Common myeloid progenitor, CD34-positive (primary cell): ENCODE data around the gene ZFPL1.
A peak's percentile ranks its signal among the peaks of the same experiment; 100 is the strongest.

Experiments
- CTCF ChIA-PET: fragments of 350-600 bp; sonication (Branson Sonifier 250); formaldehyde crosslinking; loops from one replicate; lab custom pipeline; 2021; ENCODE audit warnings: antibody characterized with exemption; lab: Charles Lee
- POLR2A ChIA-PET: fragments of 350-600 bp; sonication (Branson Sonifier 250); formaldehyde crosslinking; loops from one replicate; lab custom pipeline; 2021; ENCODE audit warnings: antibody characterized with exemption; lab: Charles Lee
- DNase-seq, 3 donors: peaks; one replicate each; pipeline versions ENCODE4 v3.0.0 to v3.0.0-alpha.2; 2013
- H3K27ac ChIP-seq, 2 experiments: 1 replicate in 1 of 2; 2 replicates in 1 of 2; pipeline ENCODE4 v1.7.0; 2013; ENCODE audit warnings: inconsistent platforms in 2 of 2, low read length in 2 of 2, mild to moderate bottlenecking in 2 of 2, low read depth in 1 of 2, moderate library complexity in 1 of 2; ENCODE audit not compliant: severe bottlenecking in 2 of 2, insufficient read depth in 1 of 2, poor library complexity in 1 of 2
- H3K27me3 ChIP-seq, 5 experiments: replicated peaks in 2 of 5; 1 replicate in 3 of 5; 2 replicates in 2 of 5; pipeline versions ENCODE4 v1.6.1 to v1.7.0; 2013; ENCODE audit warnings: low read length in 4 of 5, mild to moderate bottlenecking in 2 of 5, moderate library complexity in 2 of 5, inconsistent platforms in 1 of 5; ENCODE audit not compliant: insufficient read depth in 5 of 5, control insufficient read depth in 4 of 5
- H3K36me3 ChIP-seq, 4 experiments: 1 replicate in 2 of 4; 2 replicates in 2 of 4; pipeline versions ENCODE4 v1.6.1 to v1.7.0; 2013; ENCODE audit warnings: low read length in 3 of 4, control low read depth in 1 of 4, mild to moderate bottlenecking in 1 of 4; ENCODE audit not compliant: control insufficient read depth in 4 of 4, insufficient read depth in 4 of 4
- H3K4me1 ChIP-seq, 4 experiments: 1 replicate in 3 of 4; 2 replicates in 1 of 4; pipeline versions ENCODE4 v1.6.1 to v1.7.1; 2013; ENCODE audit warnings: low read length in 3 of 4, mild to moderate bottlenecking in 3 of 4, control low read depth in 1 of 4, inconsistent platforms in 1 of 4, moderate library complexity in 1 of 4; ENCODE audit not compliant: control insufficient read depth in 4 of 4, insufficient read depth in 4 of 4; ENCODE audit errors: control extremely low read depth in 1 of 4
- H3K4me3 ChIP-seq, 7 experiments: 1 replicate in 4 of 7; 2 replicates in 3 of 7; pipeline versions ENCODE4 v1.5.1 to v1.7.0; 2013; ENCODE audit warnings: mild to moderate bottlenecking in 7 of 7, low read length in 6 of 7, moderate library complexity in 6 of 7, inconsistent platforms in 2 of 7, low read depth in 2 of 7, control low read depth in 1 of 7; ENCODE audit not compliant: insufficient read depth in 4 of 7, control insufficient read depth in 1 of 7; ENCODE audit errors: extremely low read depth in 1 of 7
- H3K9me3 ChIP-seq, 5 experiments: 1 replicate in 4 of 5; 2 replicates in 1 of 5; pipeline versions ENCODE4 v1.6.1 to v1.7.1; 2013; ENCODE audit warnings: low read length in 4 of 5, mild to moderate bottlenecking in 2 of 5, inconsistent platforms in 1 of 5, low read depth in 1 of 5, moderate library complexity in 1 of 5; ENCODE audit not compliant: control insufficient read depth in 4 of 5, insufficient read depth in 2 of 5; ENCODE audit errors: control extremely low read depth in 1 of 5
- WGBS: methylation state at CpG from one replicate; pipeline ENCODE4 v1.1.5; 2013; ENCODE audit not compliant: insufficient coverage; 5-methylcytosine and 5-hydroxymethylcytosine counted together

The ZFPL1 gene

DNA sequence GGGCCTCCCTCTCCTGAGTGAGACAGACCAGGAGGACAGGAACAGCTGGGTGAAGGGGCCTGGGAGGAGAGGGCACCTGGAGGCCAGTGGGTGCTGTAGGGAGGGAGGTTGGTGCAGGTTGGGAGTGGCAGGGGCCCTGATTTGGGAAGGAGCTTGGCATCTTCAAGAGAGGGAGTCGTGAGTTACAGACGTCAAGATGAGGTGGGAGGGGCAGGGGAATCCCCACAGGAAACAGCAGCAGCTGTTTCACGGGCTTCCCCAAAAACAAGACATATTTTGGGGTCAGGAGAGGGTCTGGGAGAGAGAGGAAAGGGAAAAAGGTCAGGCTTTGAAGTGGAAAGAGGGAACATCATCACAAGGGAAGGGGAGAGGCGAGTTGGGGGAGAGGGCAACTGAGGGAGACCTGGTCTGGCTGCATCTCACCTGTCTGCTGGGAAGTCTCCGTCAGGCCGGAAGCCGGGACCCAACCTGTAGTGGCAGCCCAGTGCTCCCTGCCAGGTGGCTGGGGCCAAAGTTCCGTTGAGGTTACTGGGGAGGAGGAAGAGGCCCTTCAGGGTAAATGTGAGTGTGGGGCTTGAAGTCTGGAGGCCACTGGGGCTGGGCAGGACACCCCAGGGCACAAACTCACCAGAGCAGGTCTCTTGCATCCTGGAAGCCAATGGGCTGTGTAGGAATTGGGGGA is 30.1 kb upstream of the ZFPL1 start:
- WGBS: 0% methylated on average over 4 of the region's 8 CpGs
- H3K4me1 ChIP-seq: peaks cover 0 to 18% (median 17%) of the 10 kb centered on the region in 4 experiments
- no peak overlapping the region for H3K27ac ChIP-seq
- H3K27me3 ChIP-seq: no peaks in the 10 kb centered on the region
- CTCF ChIA-PET: interaction anchor here (1.0 kb wide), 1 partner anchor 8 kb away, joined by 4 read pairs; no protein-coding TSS in a partner anchor
- peak in 2 of 3 donors; percentile 70 to 77 for DNase-seq
- H3K4me3 ChIP-seq: peak overlapping the region in 2 of 7 experiments; percentile 11 to 32
- POLR2A ChIA-PET: no interaction called here
- no peaks in the 10 kb centered on the region for H3K36me3 ChIP-seq
- H3K9me3 ChIP-seq: no peaks in the 10 kb centered on the region

DNA sequence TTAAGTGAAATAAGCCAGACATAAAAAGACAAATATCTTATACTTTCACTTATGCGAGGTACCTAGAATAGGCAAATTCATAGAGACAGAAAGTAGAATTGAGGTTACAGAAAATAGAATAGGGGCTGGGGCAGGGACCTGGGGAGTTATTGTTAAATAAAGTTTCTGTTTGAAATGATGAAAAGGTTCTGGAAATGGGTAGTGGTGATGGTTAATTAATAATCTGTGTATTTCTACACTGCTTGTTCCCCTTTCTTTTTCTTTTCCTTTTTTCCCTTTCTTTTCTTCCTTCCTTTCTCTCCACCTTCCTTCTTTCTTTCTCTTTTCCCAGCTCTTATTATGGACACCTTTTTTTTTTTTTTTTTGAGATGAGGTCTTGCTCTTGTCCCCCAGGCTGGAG is 28.5 kb upstream of the ZFPL1 start:
- POLR2A ChIA-PET: no interaction called here
- Histone ChIP-seq H3K27ac (no peak overlapping the region), H3K9me3 (no peaks in the 10 kb centered on the region), H3K36me3 (no peaks in the 10 kb centered on the region), H3K4me3 (no peak overlapping the region), H3K4me1 (peaks cover 0 to 19% (median 18%) of the 10 kb centered on the region in 4 experiments), H3K27me3 (no peaks in the 10 kb centered on the region)
- DNase-seq: no peak
- CTCF ChIA-PET: interaction anchor here (1.1 kb wide), 1 partner anchor 16 kb away, joined by 3 read pairs; no protein-coding TSS in a partner anchor
- WGBS: no CpG with 5 or more reads among the region's 1 CpG

DNA sequence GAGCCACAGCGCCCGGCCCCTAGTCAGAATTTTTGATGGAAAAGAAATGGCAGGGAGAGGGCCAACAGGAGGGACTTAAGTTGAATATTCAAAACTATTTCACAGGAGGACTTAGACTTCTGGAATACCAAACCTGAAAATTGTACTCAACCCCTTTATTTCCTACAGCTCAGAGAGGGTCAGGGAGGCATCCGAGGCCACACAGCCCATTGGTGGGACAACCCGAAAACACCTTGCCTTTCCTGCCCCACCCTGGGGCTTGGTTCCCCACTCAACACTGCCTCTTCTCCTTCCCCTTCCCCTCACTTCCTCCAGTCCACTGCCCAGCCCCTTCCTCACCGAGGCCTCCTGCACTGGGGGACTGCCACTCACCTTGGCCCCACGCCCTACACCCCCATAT is 27.0 kb upstream of the ZFPL1 start:
- Histone ChIP-seq H3K27me3 (no peaks in the 10 kb centered on the region), H3K27ac (no peak overlapping the region), H3K4me3 (no peak overlapping the region), H3K9me3 (no peaks in the 10 kb centered on the region), H3K36me3 (no peaks in the 10 kb centered on the region), H3K4me1 (peaks cover 0 to 19% (median 18%) of the 10 kb centered on the region in 4 experiments)
- ChIA-PET POLR2A (interaction anchor here (0.7 kb wide), 1 partner anchor 12 kb away, joined by 4 read pairs; no protein-coding TSS in a partner anchor), CTCF (interaction anchor here (1.2 to 2.0 kb wide), 4 partner anchors 9 to 60 kb away, joined by 3 to 4 read pairs (median 4); partner anchors contain the start of gene BATF2)
- 100% methylated on average over 2 of the region's 6 CpGs for WGBS
- no peak for DNase-seq

DNA sequence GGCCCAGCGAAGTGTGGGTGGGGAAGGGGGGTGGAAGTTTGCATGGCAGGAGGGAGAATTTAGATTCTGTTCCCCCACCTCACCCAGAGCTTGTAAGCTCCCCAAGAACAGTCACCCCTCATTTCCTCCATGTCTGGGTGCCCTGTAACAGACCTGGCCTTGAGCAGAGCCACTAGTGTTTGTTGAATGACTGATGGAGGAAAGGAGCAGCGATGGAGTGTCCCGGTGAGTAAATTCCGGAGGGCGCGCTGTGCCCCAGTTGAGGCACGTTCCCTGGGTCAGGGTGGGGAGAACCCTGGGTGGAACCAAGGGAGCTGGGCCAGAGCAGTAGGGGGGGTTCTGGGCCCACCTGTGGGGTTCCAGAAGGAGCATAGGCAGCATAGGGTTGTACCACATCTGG is 26.5 kb upstream of the ZFPL1 start:
- ChIA-PET POLR2A (interaction anchor here (0.7 kb wide), 1 partner anchor 12 kb away, joined by 4 read pairs; no protein-coding TSS in a partner anchor), CTCF (interaction anchor here (1.2 to 2.0 kb wide), 4 partner anchors 9 to 61 kb away, joined by 3 to 4 read pairs (median 4); partner anchors contain the start of gene BATF2)
- Histone ChIP-seq H3K4me3 (no peak overlapping the region), H3K36me3 (no peaks in the 10 kb centered on the region), H3K27ac (no peak overlapping the region), H3K27me3 (no peaks in the 10 kb centered on the region), H3K9me3 (no peaks in the 10 kb centered on the region), H3K4me1 (peaks cover 0 to 22% (median 18%) of the 10 kb centered on the region in 4 experiments)
- WGBS: 98% methylated on average over 4 of the region's 7 CpGs
- DNase-seq: no peak

DNA sequence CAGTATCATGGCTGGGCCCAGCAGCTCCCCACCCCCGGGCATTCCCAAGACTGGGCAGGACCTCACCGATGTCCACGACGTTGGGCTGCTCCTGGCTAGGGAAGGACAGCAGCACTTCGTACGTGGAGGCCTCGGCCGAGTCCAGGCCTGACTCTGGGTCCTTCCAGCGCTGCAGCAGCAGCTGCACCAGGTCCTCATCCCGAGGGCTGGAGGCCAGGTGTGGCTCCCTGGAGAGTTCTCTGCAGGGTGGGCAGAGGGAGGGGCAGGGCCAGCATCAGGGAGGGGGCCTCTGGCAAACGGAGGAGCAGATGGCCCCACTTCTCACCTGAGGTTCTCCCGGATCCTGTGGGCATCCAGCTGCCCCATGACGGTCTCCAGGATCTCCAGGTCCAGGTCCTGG is 26.0 kb upstream of the ZFPL1 start:
- no peak for DNase-seq
- no peaks in the 10 kb centered on the region for H3K9me3 ChIP-seq
- H3K4me1 ChIP-seq: peaks cover 0 to 22% (median 17%) of the 10 kb centered on the region in 4 experiments
- ChIA-PET CTCF (interaction anchor here (1.2 to 2.0 kb wide), 7 partner anchors 8 to 170 kb away, joined by 3 to 7 read pairs (median 3); partner anchors contain the start of genes BATF2 and SAC3D1), POLR2A (interaction anchor here (0.7 kb wide), 1 partner anchor 11 kb away, joined by 4 read pairs; no protein-coding TSS in a partner anchor)
- no peaks in the 10 kb centered on the region for H3K36me3 ChIP-seq
- no peak overlapping the region for H3K27ac ChIP-seq
- 93% methylated on average over 11 of the region's 13 CpGs for WGBS
- no peaks in the 10 kb centered on the region for H3K27me3 ChIP-seq
- no peak overlapping the region for H3K4me3 ChIP-seq

DNA sequence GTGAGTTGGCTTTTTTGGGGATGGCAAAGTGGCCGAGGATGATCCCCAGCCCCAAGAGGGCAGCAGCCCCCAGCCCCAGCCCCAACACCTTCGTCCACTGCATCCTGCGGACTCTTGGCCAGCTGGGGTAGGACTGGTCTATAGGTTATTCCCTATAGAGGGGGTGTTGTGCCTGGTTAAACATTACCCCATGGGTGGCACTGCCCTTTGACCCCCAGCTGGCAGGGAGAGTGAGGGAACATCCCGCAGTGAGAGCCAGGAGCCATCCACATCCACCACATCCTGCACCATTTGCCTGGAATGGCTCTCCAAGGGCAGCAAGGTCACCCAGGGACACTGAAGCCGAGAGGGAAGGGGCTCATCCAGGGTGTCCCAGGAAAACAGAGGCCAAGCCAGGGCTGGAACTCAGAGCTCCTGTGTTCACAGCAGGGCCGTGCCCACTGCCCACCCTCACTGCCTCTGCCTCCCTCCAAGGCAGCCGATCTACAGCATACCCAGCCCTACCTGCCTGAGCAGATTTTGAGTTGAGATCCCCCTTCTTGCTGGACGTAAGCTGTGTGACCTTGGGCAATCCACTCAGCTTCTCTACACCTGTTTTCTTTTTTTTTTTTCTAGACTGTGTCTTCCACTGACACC is 25.5 kb upstream of the ZFPL1 start, which contains the start of gene NAALADL1:
Gene NAALADL1 (minus strand): TSS at position 135 of the 636 bp plus-strand sequence. CDS start 32 bp downstream, at position 103.
- H3K36me3 ChIP-seq: no peaks in the 10 kb centered on the region
- no peak for DNase-seq
- 95% methylated on average over 5 of the region's 8 CpGs for WGBS
- H3K9me3 ChIP-seq: no peaks in the 10 kb centered on the region
- H3K4me3 ChIP-seq: no peak within 1 kb of the TSS
- POLR2A ChIA-PET: no interaction called here
- H3K27ac ChIP-seq: no peak within 1 kb of the TSS
- no peaks in the 10 kb centered on the region for H3K27me3 ChIP-seq
- H3K4me1 ChIP-seq: peaks cover 0 to 19% (median 12%) of the 10 kb centered on the region in 4 experiments
- CTCF ChIA-PET: interaction anchor here (0.8 to 1.9 kb wide), 6 partner anchors 10 to 171 kb away, joined by 3 to 7 read pairs (median 4); partner anchors contain the start of gene SAC3D1
